ENCODE results near the gene SDR42E2.
"Not testable (repeated sequence)": the region's sequence is repeated elsewhere in the genome, so short reads cannot be mapped to it uniquely, and the experiment has no call there.

Gene SDR42E2

DNA sequence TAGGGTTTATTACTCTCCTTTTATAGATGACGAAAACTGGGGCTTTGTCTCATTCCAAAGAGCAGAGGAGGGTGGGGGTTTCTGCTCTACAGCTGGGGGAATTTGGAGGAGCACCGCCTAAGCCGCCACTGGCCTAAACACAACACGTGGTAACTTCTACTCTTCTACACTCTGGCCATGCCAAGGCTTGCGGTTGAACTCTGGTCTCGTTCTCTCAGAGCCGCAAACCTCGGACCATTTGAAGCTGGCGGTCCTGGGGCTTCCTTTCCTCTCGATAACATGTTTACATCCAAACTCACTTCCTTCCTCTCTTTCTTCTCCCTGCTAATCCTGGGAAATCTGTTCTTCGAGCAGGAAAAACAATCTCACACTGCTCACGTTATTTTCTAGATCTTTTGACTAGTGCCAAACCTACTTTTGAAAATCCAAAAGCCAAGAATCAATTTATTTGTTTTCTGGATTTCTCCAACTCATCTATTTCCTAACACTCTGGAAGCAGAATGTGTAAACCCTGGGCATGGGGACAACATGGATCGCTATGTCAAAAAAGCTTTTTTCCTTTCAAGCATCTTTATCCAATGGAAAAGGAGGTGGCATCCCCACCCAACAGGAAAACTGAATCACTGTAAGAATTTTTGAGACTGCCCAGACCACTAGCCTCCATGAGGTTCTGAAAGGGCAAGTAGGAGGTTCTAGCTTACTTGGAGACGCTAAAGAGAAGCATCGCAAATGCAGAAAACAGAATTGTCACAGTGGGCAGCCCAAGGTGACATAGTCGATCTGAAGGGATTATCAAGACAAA lies 30.2 kb downstream of the SDR42E2 start:
- DNase-seq, result peak; percentile 23

GRCh38 chr16:22193063-22193411 lies 30.7 kb downstream of the SDR42E2 start:
- DNase-seq, result no peak

- no peak for DNase-seq
These were observed 32.6 kb downstream of the SDR42E2 start for GRCh38 chr16:22194707-22195444.

DNA sequence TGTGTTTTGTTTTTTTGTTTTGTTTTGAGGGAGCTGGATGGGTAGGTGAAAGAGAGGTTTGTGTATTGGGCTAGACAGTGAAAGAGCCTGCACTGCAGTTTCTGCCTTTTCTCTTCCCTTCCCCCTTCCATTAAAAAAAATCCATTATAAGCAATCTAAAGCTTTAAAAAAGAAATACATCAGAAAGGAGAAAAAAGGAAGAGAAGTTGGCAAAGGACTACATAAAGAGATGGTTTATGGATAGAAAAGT lies 33.1 kb downstream of the SDR42E2 start:
- no peak for DNase-seq

- peak; percentile 53 for DNase-seq
These were observed 33.6 kb downstream of the SDR42E2 start for GRCh38 chr16:22195695-22196558.

- not testable (repeated sequence) for DNase-seq
These were observed 34.4 kb downstream of the SDR42E2 start for GRCh38 chr16:22196559-22197168.

- no peak for DNase-seq
These were observed 36.4 kb downstream of the SDR42E2 start for GRCh38 chr16:22198547-22199293.

DNA sequence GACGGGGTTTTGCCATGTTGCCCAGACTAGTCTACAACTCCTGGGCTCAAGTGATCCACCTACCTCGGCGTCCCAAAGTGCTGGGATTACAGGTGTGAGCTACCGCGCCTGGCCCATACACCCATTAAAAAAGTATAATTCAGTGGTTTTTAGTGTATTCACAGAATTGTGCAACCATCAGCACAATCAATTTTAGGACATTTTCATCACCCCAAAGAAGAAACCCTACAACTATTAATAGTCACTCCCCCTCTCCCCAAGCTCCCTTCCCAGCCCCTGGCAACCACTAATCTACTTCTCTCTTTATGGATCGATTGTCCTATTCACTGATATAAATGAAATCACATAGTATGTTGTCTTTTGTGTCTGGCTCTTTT lies 39.9 kb downstream of the SDR42E2 start:
- no peak for DNase-seq

DNA sequence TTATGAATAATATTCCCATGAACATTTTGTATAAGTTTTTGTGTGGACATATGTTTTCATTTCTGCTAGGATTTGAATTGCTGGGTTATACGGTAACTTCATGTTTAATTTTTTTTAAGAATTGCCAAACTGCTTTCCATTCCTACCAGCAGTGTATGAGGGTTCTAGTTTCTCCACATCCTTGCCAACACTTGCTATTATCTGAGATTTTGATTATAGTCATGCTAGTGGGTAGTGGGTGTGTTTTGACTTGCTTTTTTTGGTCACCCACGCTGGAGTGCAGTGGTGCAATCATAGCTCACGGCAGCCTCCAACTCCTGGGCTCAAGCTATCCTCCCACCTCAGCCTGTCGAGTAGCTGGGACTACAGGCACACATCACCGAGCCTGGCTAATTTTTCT lies 40.8 kb downstream of the SDR42E2 start:
- DNase-seq, result no peak

GRCh38 chr16:22204091-22204655 lies 41.9 kb downstream of the SDR42E2 start:
- no peak for DNase-seq

- DNase-seq, result no peak
These were observed 43.3 kb downstream of the SDR42E2 start for GRCh38 chr16:22205577-22206012.

DNA sequence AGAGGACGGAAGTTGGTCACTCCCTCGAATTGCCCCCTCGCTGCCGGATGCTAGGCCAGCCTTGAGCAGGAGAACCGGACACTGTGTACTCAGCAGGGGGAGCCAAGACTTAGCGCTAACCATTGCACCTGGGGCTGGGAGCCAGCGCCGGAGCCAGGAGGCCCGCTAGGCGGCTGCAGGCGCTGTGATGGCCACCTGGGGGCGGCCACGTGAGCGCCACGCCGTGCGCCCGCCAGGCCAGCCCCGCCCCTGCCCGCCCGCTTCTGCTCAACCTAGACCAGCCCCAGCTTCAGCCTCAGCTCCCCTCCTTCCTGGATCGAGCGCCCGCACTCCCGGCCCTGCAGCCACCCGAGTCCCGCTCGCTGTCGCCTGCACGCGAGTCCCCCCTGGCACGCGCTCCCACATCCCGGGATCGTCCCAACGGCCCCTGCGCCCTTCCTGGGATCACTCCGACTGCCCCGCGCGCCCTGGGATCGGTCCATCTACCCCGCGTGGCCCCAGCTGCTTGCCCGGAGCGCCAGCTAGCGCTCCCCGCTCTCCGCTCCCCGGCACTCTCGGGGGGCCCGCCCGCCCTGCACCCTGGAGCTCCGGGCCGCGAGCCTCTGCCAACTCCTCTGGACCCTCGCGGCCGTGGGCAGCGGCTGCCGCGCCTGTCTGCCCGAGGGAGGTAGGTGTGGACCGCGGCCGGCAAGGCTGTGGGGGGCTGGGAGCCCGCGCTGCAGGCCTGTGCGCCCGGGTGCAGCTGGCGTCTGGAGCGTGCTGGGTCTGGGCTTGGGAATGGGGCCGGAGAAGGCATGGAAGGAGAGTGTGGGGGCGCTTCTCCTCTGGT lies 43.9 kb downstream of the SDR42E2 start, which contains the start of gene EEF2K:
EEF2K (plus strand) TSS at position 266 of the 829 bp plus-strand sequence. CDS start 19,452 bp downstream, outside the sequence.
- peak; percentile 80 for DNase-seq

GRCh38 chr16:22206842-22207714 lies 44.8 kb downstream of the SDR42E2 start:
- peak; percentile 48 for DNase-seq

DNA sequence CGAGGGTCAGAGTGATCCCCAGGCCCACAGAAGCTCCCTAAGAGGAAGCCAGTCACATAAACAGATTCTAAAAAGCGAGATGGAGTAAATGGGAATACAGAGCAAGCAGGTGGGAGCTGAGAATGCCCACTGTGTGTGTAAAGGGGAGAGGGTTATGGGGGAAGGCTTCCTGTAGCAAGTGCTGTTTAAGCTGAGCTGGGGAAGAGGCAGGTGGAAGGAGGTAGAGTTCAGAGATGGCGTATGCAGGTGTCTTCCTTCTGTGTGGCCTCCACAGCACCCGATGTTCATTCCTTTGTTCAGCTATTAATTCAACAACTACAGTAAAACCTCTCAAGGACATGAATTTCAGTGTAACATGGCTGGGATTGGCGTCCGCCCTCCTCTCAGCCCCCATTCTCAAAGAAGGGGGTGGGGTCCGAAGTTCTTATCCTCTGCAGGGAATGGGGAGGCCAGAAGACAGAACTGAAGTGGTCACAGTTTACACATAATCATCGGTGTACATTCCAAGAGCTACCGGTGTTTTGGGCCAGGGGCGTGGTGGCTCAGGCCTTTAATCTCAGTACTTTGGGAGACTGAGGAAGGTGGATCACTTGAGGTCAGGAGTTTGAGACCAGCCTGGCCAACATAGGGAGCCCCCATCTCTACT lies 45.5 kb downstream of the SDR42E2 start:
- DNase-seq, result no peak

DNA sequence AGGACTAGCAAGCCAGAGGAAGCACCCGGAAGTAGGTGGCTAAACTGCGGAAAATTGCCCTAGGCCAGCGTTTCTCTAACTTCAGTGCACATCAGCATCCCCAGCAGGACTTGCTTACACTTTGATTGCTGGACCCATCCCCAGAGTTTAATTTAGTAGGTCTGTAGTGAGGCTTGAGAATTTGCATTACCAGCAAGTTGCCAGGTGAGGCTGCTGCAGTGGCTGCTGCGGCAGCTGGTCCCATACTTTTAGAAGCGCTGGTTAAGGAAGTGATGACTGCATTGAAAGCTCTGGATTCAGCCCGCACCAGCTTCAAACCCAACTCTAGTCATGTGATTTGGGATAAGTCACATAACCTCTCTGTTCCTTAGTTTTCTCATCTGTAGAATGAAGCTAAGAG lies 48.0 kb downstream of the SDR42E2 start:
- DNase-seq, result no peak

GRCh38 chr16:22210854-22211253 lies 48.5 kb downstream of the SDR42E2 start:
- DNase-seq, result no peak

- no peak for DNase-seq
These were observed 50.9 kb downstream of the SDR42E2 start for GRCh38 chr16:22213236-22213635.

- DNase-seq, result no peak
These were observed 51.5 kb downstream of the SDR42E2 start for GRCh38 chr16:22213801-22214200.

DNA sequence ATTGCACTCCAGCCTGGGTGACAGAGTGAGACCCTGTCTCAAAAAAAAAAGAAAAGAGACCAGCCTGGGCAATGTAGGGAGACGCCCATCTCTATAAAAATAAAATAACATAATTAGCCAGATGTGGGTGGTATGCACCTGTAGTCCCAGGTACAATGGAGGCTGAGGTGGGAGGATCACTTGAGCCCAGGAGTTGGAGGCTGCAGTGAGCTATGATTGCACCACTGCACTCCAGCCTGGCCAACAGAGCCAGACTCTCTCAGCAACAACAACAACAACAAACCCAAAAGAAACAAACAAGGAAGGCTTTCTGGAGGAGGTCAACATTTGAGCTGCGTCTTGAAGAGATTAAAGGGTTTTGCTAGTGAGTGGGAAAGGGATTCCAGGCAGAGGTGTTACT lies 52.1 kb downstream of the SDR42E2 start:
- no peak for DNase-seq

DNA sequence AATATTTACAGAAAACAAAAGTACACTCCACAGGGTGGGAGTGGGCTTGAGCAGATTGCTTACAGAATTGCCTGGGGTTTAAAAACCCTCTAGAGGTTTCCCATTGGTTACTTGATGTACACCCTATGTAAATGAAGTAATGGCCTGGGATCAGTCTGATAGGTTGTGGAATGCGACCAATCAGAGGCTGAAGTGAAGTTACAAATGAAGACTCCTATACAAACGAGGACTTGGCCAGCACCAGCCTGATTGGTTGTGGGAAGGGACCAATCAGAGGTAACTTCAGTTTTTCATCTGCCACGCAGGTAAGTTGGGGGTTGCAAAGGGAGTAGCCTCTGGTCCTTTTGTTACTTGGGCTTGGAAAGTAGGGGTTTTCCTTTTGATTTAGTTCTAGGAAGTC lies 52.6 kb downstream of the SDR42E2 start:
- no peak for DNase-seq
